ENCODE measurements around the gene GATD1. TPM values are rescaled to one million over a fixed set of nuclear protein-coding genes. Genes with fewer than 3 reads are reported as not detected.

Gene GATD1
- total RNA-seq, 1 experiment from 2014 or later, result 43.6 TPM

DNA sequence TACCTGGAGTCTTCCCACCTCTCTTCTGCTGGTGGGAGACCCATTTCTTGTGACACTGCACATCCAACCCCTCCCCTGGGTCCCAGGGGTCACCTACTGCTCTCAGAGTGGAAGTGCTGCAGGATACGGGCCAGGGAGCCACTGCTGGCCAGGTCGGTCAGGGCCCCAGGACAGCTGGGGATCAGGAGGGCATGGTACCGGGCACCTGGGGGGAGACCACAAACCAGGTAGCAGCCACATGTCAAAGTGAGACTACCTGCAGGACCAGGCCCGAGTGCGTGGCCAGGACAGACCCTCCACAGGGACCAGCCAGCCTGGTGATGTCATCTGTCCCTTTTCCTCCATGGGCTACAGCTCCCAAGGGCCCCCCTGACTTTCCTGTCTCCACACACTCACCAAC, 3.9 kb downstream of the GATD1 start:
- no peak overlapping the region for H3K4me3 ChIP-seq (ENCODE audit: low read length)
- no peak overlapping the region for H2AFZ ChIP-seq (ENCODE audit: low read length)
- peaks cover 43% of the 10 kb centered on the region for H4K20me1 ChIP-seq (ENCODE audit: insufficient read depth, low read depth, low read length)
- H3K79me2 ChIP-seq (ENCODE audit: low read length), result peaks cover 51% of the 10 kb centered on the region
- H3K4me2 ChIP-seq (ENCODE audit: low read depth, low read length, poor library complexity, severe bottlenecking), result no peak overlapping the region
- no peaks in the 10 kb centered on the region for H3K27me3 ChIP-seq (ENCODE audit: low read length)
- peaks cover 16% of the 10 kb centered on the region for H3K4me1 ChIP-seq (ENCODE audit: low read length)
- H3K9me2 ChIP-seq (replicated peaks; ENCODE audit: insufficient read depth, low read length), result no peaks in the 10 kb centered on the region
- H3K27ac ChIP-seq (ENCODE audit: low read length), result no peak overlapping the region
- peaks cover 14% of the 10 kb centered on the region for H3K36me3 ChIP-seq (ENCODE audit: insufficient read depth, low read length)
- no peaks in the 10 kb centered on the region for H3K9me3 ChIP-seq (ENCODE audit: low read length)
- no peak for DNase-seq
- H3K9ac ChIP-seq (ENCODE audit: low read length), result no peak overlapping the region

DNA sequence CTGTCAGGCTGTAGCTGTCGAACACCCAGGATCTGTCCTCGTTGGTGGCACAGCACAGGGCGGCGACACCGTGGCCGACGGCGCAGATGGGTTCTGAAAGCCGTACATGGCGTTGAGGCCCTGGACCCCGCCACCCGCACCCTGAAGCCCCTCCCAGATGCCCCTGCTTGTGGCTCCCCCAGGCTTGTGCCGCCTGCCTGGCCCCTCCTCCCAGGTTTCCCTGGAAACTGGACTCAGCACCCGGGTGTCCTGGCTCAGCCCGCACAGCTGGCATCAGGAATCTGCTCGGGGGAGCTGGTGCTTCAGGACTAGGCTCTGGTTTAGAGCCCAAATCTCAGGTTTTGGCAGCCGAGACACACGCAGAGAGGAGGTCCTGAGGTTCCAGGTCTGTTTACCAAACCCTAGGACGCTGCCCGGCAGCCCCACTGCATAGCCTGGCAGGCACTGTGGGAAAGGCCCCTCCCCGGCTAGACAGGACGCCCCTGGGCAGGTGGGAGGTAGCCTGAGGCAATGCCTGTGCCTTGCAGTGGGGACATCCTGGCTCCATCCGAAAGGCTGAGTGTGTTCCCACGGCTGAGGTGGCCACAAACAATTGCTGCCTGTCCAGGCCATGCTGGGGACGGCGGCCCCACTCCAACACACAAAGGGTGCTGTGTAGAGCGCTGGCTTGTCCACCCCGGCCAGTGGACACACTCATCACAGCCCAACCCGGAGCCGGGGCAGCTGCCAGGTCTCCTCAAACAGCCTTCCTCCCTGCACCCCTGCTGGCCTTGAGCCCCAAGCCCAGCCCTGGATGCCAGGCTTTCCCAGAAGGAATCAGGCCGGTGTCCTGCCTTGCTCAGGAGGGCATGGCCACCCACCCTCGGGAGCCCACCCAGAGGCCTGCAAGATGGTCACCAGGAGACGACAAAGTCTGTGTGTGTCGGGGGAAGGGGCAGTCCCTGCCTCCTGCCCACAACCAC, 4.6 kb downstream of the GATD1 start:
- no peak overlapping the region for H3K9ac ChIP-seq (ENCODE audit: low read length)
- no peak for DNase-seq
- no peak overlapping the region for H3K4me2 ChIP-seq (ENCODE audit: low read depth, low read length, poor library complexity, severe bottlenecking)
- no peak overlapping the region for H3K4me3 ChIP-seq (ENCODE audit: low read length)
- H3K9me2 ChIP-seq (replicated peaks; ENCODE audit: insufficient read depth, low read length), result no peaks in the 10 kb centered on the region
- H3K4me1 ChIP-seq (ENCODE audit: low read length), result peaks cover 11% of the 10 kb centered on the region
- no peaks in the 10 kb centered on the region for H3K9me3 ChIP-seq (ENCODE audit: low read length)
- peaks cover 43% of the 10 kb centered on the region for H4K20me1 ChIP-seq (ENCODE audit: insufficient read depth, low read depth, low read length)
- H3K27ac ChIP-seq (ENCODE audit: low read length), result no peak overlapping the region
- H3K27me3 ChIP-seq (ENCODE audit: low read length), result no peaks in the 10 kb centered on the region
- no peak overlapping the region for H2AFZ ChIP-seq (ENCODE audit: low read length)
- H3K36me3 ChIP-seq (ENCODE audit: insufficient read depth, low read length), result peaks cover 14% of the 10 kb centered on the region
- peaks cover 44% of the 10 kb centered on the region for H3K79me2 ChIP-seq (ENCODE audit: low read length)

DNA sequence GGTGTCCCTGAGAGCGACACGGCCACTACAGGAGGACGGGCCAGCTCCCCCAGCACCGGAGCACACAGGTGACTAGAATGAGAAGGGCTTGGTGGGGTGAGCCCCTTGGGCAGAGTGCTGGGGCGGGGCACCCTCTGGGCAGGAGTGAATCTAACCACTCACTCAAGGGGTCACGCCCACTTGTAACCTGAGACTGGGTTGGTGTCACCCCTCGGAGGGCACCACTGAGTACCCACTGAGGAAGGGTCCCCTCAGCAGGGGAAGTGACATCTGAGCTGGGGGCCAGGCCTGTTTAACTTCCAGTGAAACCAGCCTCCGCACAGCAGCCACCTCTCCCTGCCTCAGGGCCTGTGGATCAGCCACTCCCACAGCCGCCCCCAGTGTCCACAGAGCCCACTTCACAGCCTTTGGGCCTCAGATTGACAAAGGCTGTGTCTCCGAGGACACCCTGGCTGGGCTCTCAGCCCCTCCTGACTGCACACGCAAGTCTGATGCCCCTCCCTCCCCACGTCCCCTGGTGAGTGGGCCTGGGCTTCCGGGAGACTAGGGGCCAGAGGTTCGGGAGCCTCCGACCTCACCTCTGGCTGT, 5.6 kb downstream of the GATD1 start:
- H3K27ac ChIP-seq (ENCODE audit: low read length), result no peak overlapping the region
- no peak overlapping the region for H3K4me3 ChIP-seq (ENCODE audit: low read length)
- peaks cover 19% of the 10 kb centered on the region for H3K36me3 ChIP-seq (ENCODE audit: insufficient read depth, low read length)
- H3K4me2 ChIP-seq (ENCODE audit: low read depth, low read length, poor library complexity, severe bottlenecking), result no peak overlapping the region
- H4K20me1 ChIP-seq (ENCODE audit: insufficient read depth, low read depth, low read length), result peaks cover 42% of the 10 kb centered on the region
- DNase-seq, result no peak
- peaks cover 40% of the 10 kb centered on the region for H3K79me2 ChIP-seq (ENCODE audit: low read length)
- no peak overlapping the region for H3K9ac ChIP-seq (ENCODE audit: low read length)
- H3K9me3 ChIP-seq (ENCODE audit: low read length), result no peaks in the 10 kb centered on the region
- H3K27me3 ChIP-seq (ENCODE audit: low read length), result no peaks in the 10 kb centered on the region
- H3K4me1 ChIP-seq (ENCODE audit: low read length), result peaks cover 11% of the 10 kb centered on the region
- H3K9me2 ChIP-seq (replicated peaks; ENCODE audit: insufficient read depth, low read length), result no peaks in the 10 kb centered on the region
- no peak overlapping the region for H2AFZ ChIP-seq (ENCODE audit: low read length)

DNA sequence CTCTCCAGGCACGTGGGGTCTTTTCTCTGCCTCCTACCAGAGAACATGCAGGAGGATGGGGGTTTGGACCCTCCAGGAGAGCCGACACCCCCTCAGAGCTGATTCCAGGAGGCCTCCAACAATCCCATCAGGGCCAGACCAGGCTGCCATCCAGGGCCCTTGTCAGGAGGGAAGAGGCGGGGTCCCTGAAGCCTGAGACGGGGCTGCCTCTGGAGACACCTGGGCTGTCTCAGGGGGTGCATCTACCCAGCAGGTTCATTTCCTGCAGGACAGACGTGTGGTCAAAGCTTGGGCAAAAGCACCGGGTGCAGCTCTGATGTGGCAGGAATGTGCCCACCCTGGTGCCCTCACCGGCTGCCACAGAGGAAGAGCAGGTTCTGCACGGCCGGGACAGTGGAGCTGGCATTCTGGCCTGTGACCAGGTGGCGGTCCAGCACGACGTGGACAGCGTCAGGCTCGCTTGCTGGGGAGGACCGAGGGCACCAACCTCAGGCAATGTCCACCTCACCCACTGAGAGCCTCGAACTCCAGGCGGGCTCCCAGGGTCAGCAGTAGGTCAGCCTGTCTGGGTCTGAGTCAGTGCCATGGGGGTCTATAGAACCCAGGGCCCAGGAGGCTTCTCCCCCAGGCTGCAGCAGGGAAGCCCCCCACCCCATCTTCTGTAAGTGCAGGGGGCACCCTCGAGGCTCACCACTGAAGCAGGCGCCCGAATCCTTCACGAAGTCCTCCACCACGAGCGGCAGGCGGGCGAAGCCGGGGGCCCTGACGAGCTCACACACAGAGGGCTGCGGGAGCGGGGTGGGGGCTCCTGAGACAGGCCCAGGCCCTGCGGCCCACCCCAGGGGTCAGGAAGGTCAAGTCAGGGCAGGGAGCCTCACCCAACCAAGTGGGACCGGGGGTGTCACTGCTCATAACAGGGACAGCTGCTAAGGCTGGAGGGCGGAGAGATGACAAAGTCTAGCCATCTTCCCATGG, 6.4 kb downstream of the GATD1 start:
- H3K36me3 ChIP-seq (ENCODE audit: insufficient read depth, low read length), result peaks cover 25% of the 10 kb centered on the region
- no peak overlapping the region for H2AFZ ChIP-seq (ENCODE audit: low read length)
- H3K4me2 ChIP-seq (ENCODE audit: low read depth, low read length, poor library complexity, severe bottlenecking), result no peak overlapping the region
- no peak overlapping the region for H3K9ac ChIP-seq (ENCODE audit: low read length)
- H3K79me2 ChIP-seq (ENCODE audit: low read length), result peaks cover 32% of the 10 kb centered on the region
- no peaks in the 10 kb centered on the region for H3K27me3 ChIP-seq (ENCODE audit: low read length)
- H3K4me1 ChIP-seq (ENCODE audit: low read length), result peaks cover 7% of the 10 kb centered on the region
- no peak for DNase-seq
- H3K9me2 ChIP-seq (replicated peaks; ENCODE audit: insufficient read depth, low read length), result no peaks in the 10 kb centered on the region
- no peak overlapping the region for H3K27ac ChIP-seq (ENCODE audit: low read length)
- H3K9me3 ChIP-seq (ENCODE audit: low read length), result no peaks in the 10 kb centered on the region
- H4K20me1 ChIP-seq (ENCODE audit: insufficient read depth, low read depth, low read length), result peaks cover 34% of the 10 kb centered on the region
- H3K4me3 ChIP-seq (ENCODE audit: low read length), result no peak overlapping the region

DNA sequence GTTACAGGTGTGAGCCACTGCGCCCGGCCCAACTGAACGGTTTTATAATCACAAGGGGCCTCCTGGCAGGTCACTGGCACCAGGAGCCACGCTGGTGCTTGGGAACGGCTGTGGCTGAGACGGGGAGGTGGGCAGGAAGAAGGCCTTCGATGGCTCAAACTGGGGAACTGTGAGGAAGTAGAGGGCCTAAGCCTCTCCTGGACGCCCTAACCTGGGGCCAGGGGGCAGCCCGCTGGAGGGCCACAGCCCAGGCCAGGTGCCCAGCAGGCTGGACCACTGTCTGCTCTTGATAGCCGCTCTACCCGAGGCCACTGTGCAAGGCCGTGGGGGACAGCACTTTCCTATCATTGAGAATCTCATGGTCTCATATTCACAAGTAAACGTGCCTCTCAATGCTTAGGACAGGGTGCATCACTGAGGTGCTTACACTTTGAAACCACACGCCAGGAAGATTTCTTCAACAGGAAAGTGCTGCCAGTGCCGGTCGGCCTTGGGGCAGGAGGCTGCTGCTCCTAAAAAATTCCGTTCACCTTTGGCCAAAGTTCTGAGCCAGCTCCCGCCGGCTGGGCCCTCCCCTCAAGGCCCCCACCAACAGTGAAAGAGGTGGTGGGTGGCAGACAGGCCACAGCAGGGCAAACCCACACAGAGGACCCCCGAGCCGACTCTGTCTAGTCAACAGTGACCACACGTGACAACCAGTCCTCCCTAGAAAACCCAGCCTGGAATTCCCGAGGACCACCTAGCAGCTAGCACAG, 7.2 kb downstream of the GATD1 start:
- Histone ChIP-seq H2AFZ (ENCODE audit: low read length) (no peak overlapping the region), H3K9me3 (ENCODE audit: low read length) (no peaks in the 10 kb centered on the region), H4K20me1 (ENCODE audit: insufficient read depth, low read depth, low read length) (peaks cover 29% of the 10 kb centered on the region; the same call in 1 of the 2 replicates), H3K4me3 (ENCODE audit: low read length) (no peak overlapping the region), H3K27me3 (ENCODE audit: low read length) (no peaks in the 10 kb centered on the region), H3K9ac (ENCODE audit: low read length) (no peak overlapping the region), H3K9me2 (replicated peaks; ENCODE audit: insufficient read depth, low read length) (no peaks in the 10 kb centered on the region), H3K4me1 (ENCODE audit: low read length) (no peaks in the 10 kb centered on the region), H3K27ac (ENCODE audit: low read length) (no peak overlapping the region), H3K4me2 (ENCODE audit: low read depth, low read length, poor library complexity, severe bottlenecking) (no peak overlapping the region), H3K79me2 (ENCODE audit: low read length) (peaks cover 23% of the 10 kb centered on the region), H3K36me3 (ENCODE audit: insufficient read depth, low read length) (peaks cover 25% of the 10 kb centered on the region)
- DNase-seq, result no peak

DNA sequence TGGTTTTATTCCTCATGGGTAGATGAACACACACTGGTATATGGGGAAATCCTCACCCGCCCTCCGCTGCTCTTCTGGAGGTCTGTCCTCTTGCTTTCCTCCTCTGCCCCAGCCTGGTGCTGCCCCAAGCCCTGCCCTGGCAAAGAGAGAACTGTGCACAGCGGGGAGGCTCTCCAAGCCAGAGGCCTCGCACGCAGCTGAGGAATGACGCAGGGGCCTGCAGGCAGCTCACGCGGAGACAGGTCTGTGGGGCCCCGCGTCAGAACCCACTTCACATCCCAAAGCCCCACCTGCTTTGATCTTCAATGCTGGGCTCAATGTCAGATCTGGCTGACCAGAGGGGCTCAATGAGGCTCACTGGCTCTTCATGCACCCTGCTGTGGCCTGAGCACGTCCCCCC, 10.0 kb downstream of the GATD1 start:
- DNase-seq, result no peak
- Histone ChIP-seq H3K4me3 (ENCODE audit: low read length) (no peak overlapping the region), H3K27ac (ENCODE audit: low read length) (no peak overlapping the region), H3K4me1 (ENCODE audit: low read length) (no peaks in the 10 kb centered on the region), H4K20me1 (ENCODE audit: insufficient read depth, low read depth, low read length) (peaks cover 22% of the 10 kb centered on the region; the same call in 1 of the 2 replicates), H3K36me3 (ENCODE audit: insufficient read depth, low read length) (peaks cover 31% of the 10 kb centered on the region), H3K9me2 (replicated peaks; ENCODE audit: insufficient read depth, low read length) (no peaks in the 10 kb centered on the region), H3K27me3 (ENCODE audit: low read length) (no peaks in the 10 kb centered on the region), H3K79me2 (ENCODE audit: low read length) (no peaks in the 10 kb centered on the region), H3K4me2 (ENCODE audit: low read depth, low read length, poor library complexity, severe bottlenecking) (no peak overlapping the region), H3K9me3 (ENCODE audit: low read length) (no peaks in the 10 kb centered on the region), H2AFZ (ENCODE audit: low read length) (no peak overlapping the region), H3K9ac (ENCODE audit: low read length) (no peak overlapping the region)

DNA sequence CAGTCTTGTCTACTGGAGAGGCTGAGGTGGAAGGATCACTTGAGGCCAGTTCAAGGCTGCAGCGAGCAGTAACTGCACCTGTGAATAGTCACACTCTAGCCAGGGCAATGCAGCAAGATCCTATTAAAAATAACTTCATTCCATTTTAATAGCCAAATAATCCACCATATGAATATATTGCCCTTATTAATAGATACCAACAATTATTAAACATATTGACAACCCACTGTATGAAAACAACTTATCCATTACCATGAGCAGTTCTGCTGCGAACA, 10.4 kb downstream of the GATD1 start:
- Histone ChIP-seq H3K79me2 (ENCODE audit: low read length) (no peaks in the 10 kb centered on the region), H4K20me1 (ENCODE audit: insufficient read depth, low read depth, low read length) (peaks cover 22% of the 10 kb centered on the region; the same call in 1 of the 2 replicates), H3K9me3 (ENCODE audit: low read length) (no peaks in the 10 kb centered on the region), H3K4me3 (ENCODE audit: low read length) (no peak overlapping the region), H3K36me3 (ENCODE audit: insufficient read depth, low read length) (peaks cover 35% of the 10 kb centered on the region), H3K9me2 (replicated peaks; ENCODE audit: insufficient read depth, low read length) (no peaks in the 10 kb centered on the region), H3K27ac (ENCODE audit: low read length) (no peak overlapping the region), H3K4me2 (ENCODE audit: low read depth, low read length, poor library complexity, severe bottlenecking) (no peak overlapping the region), H3K4me1 (ENCODE audit: low read length) (no peaks in the 10 kb centered on the region), H3K9ac (ENCODE audit: low read length) (no peak overlapping the region), H2AFZ (ENCODE audit: low read length) (no peak overlapping the region), H3K27me3 (ENCODE audit: low read length) (no peaks in the 10 kb centered on the region)
- no peak for DNase-seq

Data from Karpas-422 (cell line).